ENCODE results near the gene HECTD1.
"Not testable (repeated sequence)": the region's sequence is repeated elsewhere in the genome, so short reads cannot be mapped to it uniquely, and the experiment has no call there.

GRCh38 chr14:31192544-31192943, 15.0 kb downstream of the HECTD1 start:
- not testable (repeated sequence) for TF ChIP-seq CTCF, POLR2A (IDR thresholded peaks at IDR 0.05)

Data from thyroid gland (tissue), 4 donors.